Measurements from ENCODE around the gene ZCCHC10. TPM values are rescaled to one million over a fixed set of nuclear protein-coding genes. Genes with fewer than 3 reads are reported as not detected.

Gene ZCCHC10
- total and polyA plus RNA-seq, 9 of the 15 experiments (the other 6 are each of a cell fraction or from before 2014, with no cell fraction given), result 11.9 to 146 (median 51.8) TPM

DNA sequence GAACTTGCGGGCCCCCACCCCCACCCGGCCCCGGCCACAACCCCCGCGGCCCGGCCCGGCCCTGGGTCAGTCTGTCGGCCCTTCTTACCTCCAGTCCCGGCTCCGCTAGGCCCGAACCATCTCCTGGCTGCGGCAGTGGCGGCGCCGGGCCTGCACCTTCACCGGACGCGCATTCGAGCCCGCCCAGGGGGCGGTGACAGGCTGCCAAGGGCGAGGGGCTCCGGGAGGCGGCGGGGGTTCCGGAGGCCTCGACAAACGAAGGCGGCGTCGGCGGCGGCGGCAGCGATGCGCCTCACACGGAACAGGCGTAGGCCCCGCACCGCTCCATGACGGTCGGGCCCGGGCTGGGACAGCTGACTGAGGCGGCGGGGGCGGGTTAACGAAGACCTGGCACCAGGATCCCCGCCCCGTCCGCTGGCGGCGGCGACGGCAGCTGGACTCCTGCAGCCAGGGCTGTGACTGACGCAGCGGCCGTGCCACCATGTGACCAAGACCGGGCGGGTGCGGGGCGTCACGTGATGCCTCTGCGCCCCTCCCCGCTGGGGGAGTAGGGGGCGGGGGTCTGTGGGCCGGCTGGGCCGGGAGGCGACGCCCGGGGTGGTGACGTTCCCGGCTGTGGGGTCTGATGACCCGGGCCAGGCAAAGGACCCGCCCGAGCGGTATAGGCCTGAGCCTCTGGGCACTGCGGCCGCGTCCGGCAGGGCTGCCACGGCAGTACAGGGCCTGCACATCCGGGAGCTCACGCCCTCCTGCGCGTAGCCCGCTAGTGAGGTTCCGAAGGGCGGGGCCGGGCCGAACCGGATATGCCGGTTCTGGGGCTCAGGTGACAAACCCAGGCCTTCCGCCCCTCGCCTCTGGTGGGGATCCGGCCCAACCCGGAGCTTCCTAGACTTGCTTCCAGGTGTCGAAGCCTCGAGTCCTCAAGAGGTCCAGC, 62.9 kb downstream of the ZCCHC10 start, which contains the start of gene AFF4 (continued):
- TF ChIP-seq ZC3H4 (CRISPR knock-in tag; IDR thresholded peaks at IDR 0.05; ENCODE audit: borderline replicate concordance) (peak; percentile 67; the same call in 1 of the 2 replicates), BMI1 (IDR thresholded peaks at IDR 0.05; ENCODE audit: low read length) (no peak), CBX3 (IDR thresholded peaks at IDR 0.05; ENCODE audit: borderline replicate concordance in 1 of 2, low read length in 2 of 2) (peak in 1 of 2 experiments; percentile 86; a peak in 1 of 3 replicates), ZNF592 (IDR thresholded peaks at IDR 0.05) (peak; percentile 93), ZNF280A (IDR thresholded peaks at IDR 0.05; ENCODE audit: low read depth, partially characterized antibody) (no peak), ZNF707 (CRISPR knock-in tag; conservative IDR thresholded peaks at IDR 0.05) (no peak), ZNF12 (CRISPR knock-in tag; IDR thresholded peaks at IDR 0.05) (peak; percentile 62; the same call in 1 of the 2 replicates), ZNF668 (CRISPR knock-in tag; IDR thresholded peaks at IDR 0.05) (no peak), ZNF436 (CRISPR knock-in tag; IDR thresholded peaks at IDR 0.05) (no peak), EHMT2 (IDR thresholded peaks at IDR 0.05) (no peak), PHF21A (IDR thresholded peaks at IDR 0.05; ENCODE audit: borderline replicate concordance, low read depth) (peak; percentile 66; the same call in 1 of the 2 replicates), ZC3H8 (IDR thresholded peaks at IDR 0.05) (no peak), FUS (optimal IDR thresholded peaks at IDR 0.05; ENCODE audit: low read depth, low read length) (peak; percentile 82), XRCC3 (IDR thresholded peaks at IDR 0.05) (no peak), TSC22D4 (tag; IDR thresholded peaks at IDR 0.05) (no peak), ZNF143 (CRISPR knock-in tag; IDR thresholded peaks at IDR 0.05) (no peak), ZNF140 (CRISPR knock-in tag; IDR thresholded peaks at IDR 0.05) (no peak)
- TF ChIP-seq, protein P1, sequence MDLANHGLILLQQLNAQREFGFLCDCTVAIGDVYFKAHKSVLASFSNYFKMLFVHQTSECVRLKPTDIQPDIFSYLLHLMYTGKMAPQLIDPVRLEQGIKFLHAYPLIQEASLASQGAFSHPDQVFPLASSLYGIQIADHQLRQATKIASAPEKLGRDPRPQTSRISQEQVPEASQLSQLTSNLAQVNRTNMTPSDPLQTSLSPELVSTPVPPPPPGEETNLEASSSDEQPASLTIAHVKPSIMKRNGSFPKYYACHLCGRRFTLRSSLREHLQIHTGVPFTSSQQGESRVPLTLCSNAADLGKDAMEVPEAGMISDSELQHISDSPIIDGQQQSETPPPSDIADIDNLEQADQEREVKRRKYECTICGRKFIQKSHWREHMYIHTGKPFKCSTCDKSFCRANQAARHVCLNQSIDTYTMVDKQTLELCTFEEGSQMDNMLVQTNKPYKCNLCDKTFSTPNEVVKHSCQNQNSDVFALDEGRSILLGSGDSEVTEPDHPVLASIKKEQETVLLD (IDR thresholded peaks at IDR 0.05), result no peak
